Caco-2 (cell line): Measurements from ENCODE around the gene TTC33. TPM values are rescaled to one million over a fixed set of nuclear protein-coding genes. Genes with fewer than 3 reads are reported as not detected.

ENCODE experiments used
- BruUV-seq: library from RNA; stranded (reverse); fragments of 400-500 nt; replicated peaks from 2 replicates; lab custom pipeline; 2021; lab: Mats Ljungman, UMichigan
- CTCF ChIA-PET: fragments of 300-600 bp; sonication (Branson Sonifier 250); formaldehyde crosslinking; loops from one replicate; lab custom pipeline; 2022; ENCODE audit warnings: antibody characterized with exemption; lab: Charles Lee
- POLR2A ChIA-PET: fragments of 300-600 bp; sonication (Branson Sonifier 250); formaldehyde crosslinking; loops from one replicate; lab custom pipeline; 2022; ENCODE audit warnings: antibody characterized with exemption; lab: Charles Lee
- DNase-seq, 2 experiments: peaks; one replicate each; pipeline versions ENCODE4 v3.0.0 to v3.0.0-alpha.2; 2020 to 2022
- H3K27me3 ChIP-seq: replicated peaks from 2 replicates; pipeline ENCODE4 v1.6.0; 2011; ENCODE audit warnings: low read length; ENCODE audit not compliant: control insufficient read depth, insufficient read depth
- H3K36me3 ChIP-seq: 2 replicates; pipeline ENCODE4 v1.5.1; 2011; ENCODE audit warnings: low read length; ENCODE audit not compliant: control insufficient read depth, insufficient read depth
- H3K4me1 ChIP-seq: fragments of 250-450 bp; sonication (Bioruptor Pico); 2 replicates; pipeline ENCODE4 v1.5.1; 2020; ENCODE audit warnings: mild to moderate bottlenecking
- H3K4me3 ChIP-seq: 2 replicates; pipeline ENCODE4 v1.5.1; 2011; ENCODE audit warnings: low read depth, mild to moderate bottlenecking, control low read depth, low read length
- H3K9me3 ChIP-seq: fragments of 250-450 bp; sonication (Bioruptor Pico); 2 replicates; pipeline ENCODE4 v1.5.1; 2020; ENCODE audit warnings: mild to moderate bottlenecking, moderate library complexity
- H3K27ac Mint-ChIP-seq: one replicate; pipeline ENCODE4 v1.8.0; 2022; ENCODE audit warnings: mixed read lengths; ENCODE audit not compliant: unreplicated experiment
- H3K27me3 Mint-ChIP-seq: one replicate; pipeline ENCODE4 v1.8.0; 2022; ENCODE audit warnings: mixed read lengths; ENCODE audit not compliant: insufficient read depth, unreplicated experiment
- H3K36me3 Mint-ChIP-seq: one replicate; pipeline ENCODE4 v1.8.0; 2022; ENCODE audit warnings: mild to moderate bottlenecking, mixed read lengths; ENCODE audit not compliant: insufficient read depth, unreplicated experiment
- H3K4me1 Mint-ChIP-seq: one replicate; pipeline ENCODE4 v1.8.0; 2022; ENCODE audit warnings: low read depth, mixed read lengths; ENCODE audit not compliant: unreplicated experiment
- H3K4me3 Mint-ChIP-seq: one replicate; pipeline ENCODE4 v1.8.0; 2022; ENCODE audit warnings: mild to moderate bottlenecking, moderate library complexity, mixed read lengths; ENCODE audit not compliant: unreplicated experiment
- H3K9me3 Mint-ChIP-seq: one replicate; pipeline ENCODE4 v1.8.0; 2022; ENCODE audit warnings: mixed read lengths; ENCODE audit not compliant: unreplicated experiment
- CTCF ChIP-seq, 2 experiments: fragments of 200-600 bp in 1 of 2; IDR thresholded peaks; 1 replicate in 1 of 2; 2 replicates in 1 of 2; pipeline versions ENCODE4 v1.5.1 to v1.8.0; 2011 to 2022; ENCODE audit warnings: antibody characterized with exemption in 1 of 2, control low read depth in 1 of 2, inconsistent platforms in 1 of 2, low read depth in 1 of 2, low read length in 1 of 2, mild to moderate bottlenecking in 1 of 2, moderate library complexity in 1 of 2; ENCODE audit not compliant: insufficient read depth in 1 of 2, severe bottlenecking in 1 of 2, unreplicated experiment in 1 of 2
- intact Hi-C: fragments of 100-400 bp; cut with micrococcal nuclease; formaldehyde crosslinking; loops from one replicate; pipeline ENCODE4 v1.10.0; 2022; ENCODE audit not compliant: unreplicated experiment
- total RNA-seq: library from RNA; stranded (reverse); gene quantifications from 2 replicates; pipeline ENCODE4 v1.2.3, GENCODE V29; 2022

Gene TTC33
- total RNA-seq, 1 experiment from 2014 or later = 8.6 TPM

GRCh38 chr5:40601198-40601868 is 154.4 kb downstream of the TTC33 start:
- Mint-ChIP-seq H3K27ac (no peak overlapping the region), H3K27me3 (peaks cover 8% of the 10 kb centered on the region), H3K36me3 (no peaks in the 10 kb centered on the region), H3K9me3 (no peaks in the 10 kb centered on the region), H3K4me3 (no peak overlapping the region), H3K4me1 (no peaks in the 10 kb centered on the region)
- Histone ChIP-seq H3K36me3 (no peaks in the 10 kb centered on the region), H3K4me3 (no peak overlapping the region), H3K9me3 (no peaks in the 10 kb centered on the region), H3K4me1 (no peaks in the 10 kb centered on the region), H3K27me3 (no peaks in the 10 kb centered on the region)
- BruUV-seq = no TSS peak
- DNase-seq = no peak
- ChIA-PET POLR2A (no interaction called here), CTCF (no interaction called here)
- intact Hi-C loops = no loop called here
- no peak for TF ChIP-seq CTCF (IDR thresholded peaks at IDR 0.05; ENCODE audit: insufficient read depth in 1 of 2, low read depth in 1 of 2, low read length in 1 of 2, severe bottlenecking in 1 of 2, unreplicated experiment in 1 of 2)

GRCh38 chr5:40600383-40600782 is 155.4 kb downstream of the TTC33 start:
- no peaks in the 10 kb centered on the region for H3K4me1 ChIP-seq
- Mint-ChIP-seq H3K4me3 (no peak overlapping the region), H3K27me3 (peaks cover 8% of the 10 kb centered on the region), H3K36me3 (no peaks in the 10 kb centered on the region), H3K27ac (no peak overlapping the region), H3K9me3 (no peaks in the 10 kb centered on the region), H3K4me1 (no peaks in the 10 kb centered on the region)
- CTCF ChIA-PET = no interaction called here
- POLR2A ChIA-PET = no interaction called here
- H3K9me3 ChIP-seq = no peaks in the 10 kb centered on the region
- H3K27me3 ChIP-seq = no peaks in the 10 kb centered on the region
- no peak for DNase-seq
- no peaks in the 10 kb centered on the region for H3K36me3 ChIP-seq
- H3K4me3 ChIP-seq = no peak overlapping the region
- no TSS peak for BruUV-seq
- no peak for TF ChIP-seq CTCF (IDR thresholded peaks at IDR 0.05; ENCODE audit: insufficient read depth in 1 of 2, low read depth in 1 of 2, low read length in 1 of 2, severe bottlenecking in 1 of 2, unreplicated experiment in 1 of 2)
- intact Hi-C loops = no loop called here

- Histone ChIP-seq H3K9me3 (no peaks in the 10 kb centered on the region), H3K4me1 (no peaks in the 10 kb centered on the region), H3K36me3 (no peaks in the 10 kb centered on the region), H3K27me3 (no peaks in the 10 kb centered on the region), H3K4me3 (no peak overlapping the region)
- BruUV-seq = no TSS peak
- ChIA-PET CTCF (no interaction called here), POLR2A (no interaction called here)
- Mint-ChIP-seq H3K4me3 (no peak overlapping the region), H3K27me3 (peaks cover 11% of the 10 kb centered on the region), H3K27ac (no peak overlapping the region), H3K9me3 (no peaks in the 10 kb centered on the region), H3K4me1 (no peaks in the 10 kb centered on the region), H3K36me3 (no peaks in the 10 kb centered on the region)
- TF ChIP-seq CTCF (IDR thresholded peaks at IDR 0.05; ENCODE audit: insufficient read depth in 1 of 2, low read depth in 1 of 2, low read length in 1 of 2, severe bottlenecking in 1 of 2, unreplicated experiment in 1 of 2) = no peak
- intact Hi-C loops = no loop called here
- no peak for DNase-seq
Measured at GRCh38 chr5:40599676-40600075, 156.1 kb downstream of the TTC33 start.
